Measurements from ENCODE around the gene C19orf25. TPM values are rescaled to one million over a fixed set of nuclear protein-coding genes. Genes with fewer than 3 reads are reported as not detected.

The C19orf25 gene
- total RNA-seq, 2 donors from 2014 or later: 40.0 to 51.1 TPM

- H3K36me3 Mint-ChIP-seq (ENCODE audit: low read depth): peaks cover 39% of the 10 kb centered on the region
Observed at GRCh38 chr19:1435378-1435989, 43.5 kb downstream of the C19orf25 start.

GRCh38 chr19:1434577-1435060, 44.4 kb downstream of the C19orf25 start:
- Mint-ChIP-seq H3K27ac (no peak overlapping the region), H3K4me1 (peaks cover 3% of the 10 kb centered on the region), H3K36me3 (ENCODE audit: low read depth) (peaks cover 36% of the 10 kb centered on the region), H3K9me3 (no peaks in the 10 kb centered on the region), H3K4me3 (no peak overlapping the region), H3K27me3 (ENCODE audit: insufficient read depth) (no peaks in the 10 kb centered on the region)
- H3K27me3 ChIP-seq (ENCODE audit: control insufficient read depth, insufficient read depth, low read length, poor library complexity, severe bottlenecking): no peaks in the 10 kb centered on the region
- H3K9ac ChIP-seq (ENCODE audit: extremely low read depth, low read length, poor library complexity, severe bottlenecking): no peak overlapping the region
- no peaks in the 10 kb centered on the region for H3K9me3 ChIP-seq (ENCODE audit: control insufficient read depth, low read length)
- DNase-seq: no peak
- no peak for TF ChIP-seq CTCF (conservative IDR thresholded peaks at IDR 0.05)
- WGBS, 2 experiments (ENCODE audit: insufficient coverage in 1 of 2, insufficient read length in 1 of 2): 96 to 97% methylated on average over 34 to 39 of the region's 39 CpGs
- H3K4me3 ChIP-seq (ENCODE audit: low read length): no peak overlapping the region
- no peak overlapping the region for H3K27ac ChIP-seq (ENCODE audit: low read depth, low read length)
- no peaks in the 10 kb centered on the region for H3K4me1 ChIP-seq (ENCODE audit: control insufficient read depth, insufficient read depth, low read length)
- H3K36me3 ChIP-seq (ENCODE audit: control insufficient read depth, insufficient read depth, low read length): peaks cover 42% of the 10 kb centered on the region

More at GRCh38 chr19:1435378-1435989, 43.5 kb downstream of the C19orf25 start:
- no peaks in the 10 kb centered on the region for H3K9me3 Mint-ChIP-seq
- peaks cover 7% of the 10 kb centered on the region for H3K4me1 Mint-ChIP-seq
- H3K27me3 Mint-ChIP-seq (ENCODE audit: insufficient read depth): no peaks in the 10 kb centered on the region
- H3K4me1 ChIP-seq (ENCODE audit: control insufficient read depth, insufficient read depth, low read length): no peaks in the 10 kb centered on the region
- no peak overlapping the region for H3K4me3 ChIP-seq (ENCODE audit: low read length)
- H3K9ac ChIP-seq (ENCODE audit: extremely low read depth, low read length, poor library complexity, severe bottlenecking): no peak overlapping the region
- H3K27ac ChIP-seq (ENCODE audit: low read depth, low read length): no peak overlapping the region
- TF ChIP-seq CTCF (conservative IDR thresholded peaks at IDR 0.05): no peak
- peaks cover 40% of the 10 kb centered on the region for H3K36me3 ChIP-seq (ENCODE audit: control insufficient read depth, insufficient read depth, low read length)
- no peak overlapping the region for H3K27ac Mint-ChIP-seq
- H3K4me3 Mint-ChIP-seq: no peak overlapping the region
- H3K27me3 ChIP-seq (ENCODE audit: control insufficient read depth, insufficient read depth, low read length, poor library complexity, severe bottlenecking): no peaks in the 10 kb centered on the region
- H3K9me3 ChIP-seq (ENCODE audit: control insufficient read depth, low read length): no peaks in the 10 kb centered on the region
- no peak for DNase-seq
- 90 to 95% methylated on average over 14 to 21 of the region's 21 CpGs for WGBS, 2 experiments (ENCODE audit: insufficient coverage in 1 of 2, insufficient read length in 1 of 2)

DNA sequence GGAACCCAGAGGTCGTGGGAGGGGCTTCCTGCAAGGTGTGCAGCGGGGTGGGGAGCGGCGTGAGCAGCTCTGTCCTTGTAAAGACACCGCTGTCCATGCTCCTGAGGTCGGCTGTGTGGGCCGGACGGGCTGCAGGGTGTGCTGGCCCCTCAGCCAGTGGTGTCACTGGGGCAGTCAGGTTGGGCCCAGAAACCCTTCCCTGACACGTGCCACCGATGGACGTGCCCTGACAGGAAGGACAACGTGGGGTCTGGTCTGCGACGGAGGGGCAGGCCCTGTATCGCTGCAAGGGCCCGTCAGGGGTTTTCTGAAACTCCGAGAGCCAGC, 45.0 kb downstream of the C19orf25 start:
- Histone ChIP-seq H3K4me1 (ENCODE audit: control insufficient read depth, insufficient read depth, low read length) (no peaks in the 10 kb centered on the region), H3K4me3 (ENCODE audit: low read length) (no peak overlapping the region), H3K27me3 (ENCODE audit: control insufficient read depth, insufficient read depth, low read length, poor library complexity, severe bottlenecking) (no peaks in the 10 kb centered on the region), H3K9me3 (ENCODE audit: control insufficient read depth, low read length) (no peaks in the 10 kb centered on the region), H3K36me3 (ENCODE audit: control insufficient read depth, insufficient read depth, low read length) (peaks cover 42% of the 10 kb centered on the region), H3K27ac (ENCODE audit: low read depth, low read length) (no peak overlapping the region), H3K9ac (ENCODE audit: extremely low read depth, low read length, poor library complexity, severe bottlenecking) (no peak overlapping the region)
- H3K9me3 Mint-ChIP-seq: no peaks in the 10 kb centered on the region
- 96 to 98% methylated on average over 13 to 17 of the region's 17 CpGs for WGBS, 2 experiments (ENCODE audit: insufficient coverage in 1 of 2, insufficient read length in 1 of 2)
- no peak overlapping the region for H3K4me3 Mint-ChIP-seq
- no peak overlapping the region for H3K27ac Mint-ChIP-seq
- TF ChIP-seq CTCF (conservative IDR thresholded peaks at IDR 0.05): no peak
- no peaks in the 10 kb centered on the region for H3K4me1 Mint-ChIP-seq
- H3K36me3 Mint-ChIP-seq (ENCODE audit: low read depth): peaks cover 32% of the 10 kb centered on the region
- DNase-seq: no peak
- H3K27me3 Mint-ChIP-seq (ENCODE audit: insufficient read depth): no peaks in the 10 kb centered on the region

Measured in endodermal cell (in vitro differentiated cells).